GM20000 (cell line): Measurements from ENCODE around the gene OBSCN.

Experiments used
- DNase-seq: peaks from one replicate; pipeline ENCODE4 v3.0.0; 2012; ENCODE audit warnings: low spot score
- TF ChIP-seq, protein P1 (sequence below): IDR thresholded peaks from 2 replicates; pipeline ENCODE4 v1.5.1; 2012; ENCODE audit warnings: mild to moderate bottlenecking, control low read depth; ENCODE audit errors: extremely low read depth, missing control alignments

Gene OBSCN

DNA sequence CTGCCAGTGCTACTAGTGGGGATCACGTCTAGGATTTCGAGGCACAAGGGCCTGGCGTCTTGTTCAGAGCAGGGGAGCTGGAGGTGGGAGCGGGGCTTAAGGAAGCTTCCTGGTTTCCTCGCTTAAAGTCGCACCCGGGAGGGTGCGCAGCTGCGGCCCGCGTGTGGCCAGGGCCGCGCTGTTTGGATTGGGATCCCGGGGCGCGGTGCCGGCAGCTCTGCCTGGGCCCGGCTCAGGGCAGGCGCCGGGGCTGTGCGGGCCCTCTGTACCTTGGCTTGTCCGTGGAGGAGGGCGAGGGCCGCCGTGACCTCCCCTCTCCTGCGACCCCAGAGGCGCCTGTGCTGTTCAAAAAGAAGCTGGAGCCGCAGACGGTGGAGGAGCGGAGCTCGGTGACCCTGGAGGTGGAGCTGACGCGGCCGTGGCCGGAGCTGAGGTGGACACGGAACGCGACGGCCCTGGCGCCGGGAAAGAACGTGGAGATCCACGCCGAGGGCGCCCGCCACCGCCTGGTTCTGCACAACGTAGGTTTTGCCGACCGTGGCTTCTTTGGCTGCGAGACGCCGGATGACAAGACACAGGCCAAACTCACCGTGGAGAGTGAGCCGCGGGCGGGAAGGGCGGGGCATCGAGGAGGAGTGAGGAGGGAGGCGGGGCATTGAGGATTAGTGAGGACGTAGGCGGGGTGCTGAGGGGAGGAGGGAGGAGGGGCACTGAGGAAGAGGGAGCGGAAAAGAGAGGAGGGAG lies 67.8 kb downstream of the OBSCN start:
- peak; percentile 91 for DNase-seq
- TF ChIP-seq, protein P1, sequence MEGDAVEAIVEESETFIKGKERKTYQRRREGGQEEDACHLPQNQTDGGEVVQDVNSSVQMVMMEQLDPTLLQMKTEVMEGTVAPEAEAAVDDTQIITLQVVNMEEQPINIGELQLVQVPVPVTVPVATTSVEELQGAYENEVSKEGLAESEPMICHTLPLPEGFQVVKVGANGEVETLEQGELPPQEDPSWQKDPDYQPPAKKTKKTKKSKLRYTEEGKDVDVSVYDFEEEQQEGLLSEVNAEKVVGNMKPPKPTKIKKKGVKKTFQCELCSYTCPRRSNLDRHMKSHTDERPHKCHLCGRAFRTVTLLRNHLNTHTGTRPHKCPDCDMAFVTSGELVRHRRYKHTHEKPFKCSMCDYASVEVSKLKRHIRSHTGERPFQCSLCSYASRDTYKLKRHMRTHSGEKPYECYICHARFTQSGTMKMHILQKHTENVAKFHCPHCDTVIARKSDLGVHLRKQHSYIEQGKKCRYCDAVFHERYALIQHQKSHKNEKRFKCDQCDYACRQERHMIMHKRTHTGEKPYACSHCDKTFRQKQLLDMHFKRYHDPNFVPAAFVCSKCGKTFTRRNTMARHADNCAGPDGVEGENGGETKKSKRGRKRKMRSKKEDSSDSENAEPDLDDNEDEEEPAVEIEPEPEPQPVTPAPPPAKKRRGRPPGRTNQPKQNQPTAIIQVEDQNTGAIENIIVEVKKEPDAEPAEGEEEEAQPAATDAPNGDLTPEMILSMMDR, result no peak

DNA sequence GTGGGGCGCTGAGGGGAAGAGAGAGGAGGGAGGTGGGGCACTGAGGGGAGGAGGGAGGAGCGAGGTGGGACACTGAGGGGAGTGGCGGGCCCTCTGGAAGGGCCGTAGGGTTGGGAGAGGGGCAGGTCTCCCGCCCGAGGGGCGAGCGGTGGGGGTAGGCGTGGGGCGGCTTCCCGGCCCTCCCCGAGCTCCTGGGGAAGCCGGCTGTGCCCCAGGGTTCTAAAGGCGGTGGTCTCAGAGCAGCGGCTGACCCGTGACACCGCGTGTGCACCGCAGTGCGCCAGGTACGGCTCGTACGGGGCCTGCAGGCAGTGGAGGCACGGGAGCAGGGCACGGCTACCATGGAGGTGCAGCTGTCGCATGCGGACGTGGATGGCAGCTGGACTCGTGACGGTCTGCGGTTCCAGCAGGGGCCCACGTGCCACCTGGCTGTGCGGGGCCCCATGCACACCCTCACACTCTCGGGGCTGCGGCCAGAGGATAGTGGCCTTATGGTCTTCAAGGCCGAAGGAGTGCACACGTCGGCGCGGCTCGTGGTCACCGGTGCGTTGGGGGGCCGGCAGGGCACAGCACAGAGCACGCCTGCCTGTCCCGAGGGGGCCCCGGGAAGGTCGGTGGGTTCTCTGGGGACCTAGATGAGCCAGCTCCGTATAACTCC lies 68.5 kb downstream of the OBSCN start:
- no peak for DNase-seq
- TF ChIP-seq, protein P1, result no peak

DNA sequence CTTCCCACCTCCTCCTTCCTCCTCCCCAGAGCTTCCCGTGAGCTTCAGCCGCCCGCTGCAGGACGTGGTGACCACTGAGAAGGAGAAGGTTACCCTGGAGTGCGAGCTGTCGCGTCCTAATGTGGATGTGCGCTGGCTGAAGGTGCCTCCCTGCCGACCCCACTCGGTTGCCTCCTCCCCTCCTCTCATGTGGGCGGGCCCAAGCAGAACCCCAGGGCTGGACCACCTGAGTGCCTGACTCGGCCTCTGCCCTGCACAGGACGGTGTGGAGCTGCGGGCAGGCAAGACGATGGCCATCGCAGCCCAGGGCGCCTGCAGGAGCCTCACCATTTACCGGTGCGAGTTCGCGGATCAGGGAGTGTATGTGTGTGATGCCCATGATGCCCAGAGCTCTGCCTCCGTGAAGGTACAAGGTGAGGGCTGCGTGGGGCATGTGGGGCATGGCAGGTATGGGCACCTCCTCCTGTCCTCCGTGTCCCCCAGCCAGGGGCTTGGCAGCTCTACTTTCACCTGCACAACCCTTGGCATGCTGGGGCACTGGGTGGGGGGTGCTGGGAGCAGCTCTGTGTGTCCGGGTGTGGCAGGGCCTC lies 69.2 kb downstream of the OBSCN start:
- TF ChIP-seq, protein P1, result no peak
- no peak for DNase-seq

DNA sequence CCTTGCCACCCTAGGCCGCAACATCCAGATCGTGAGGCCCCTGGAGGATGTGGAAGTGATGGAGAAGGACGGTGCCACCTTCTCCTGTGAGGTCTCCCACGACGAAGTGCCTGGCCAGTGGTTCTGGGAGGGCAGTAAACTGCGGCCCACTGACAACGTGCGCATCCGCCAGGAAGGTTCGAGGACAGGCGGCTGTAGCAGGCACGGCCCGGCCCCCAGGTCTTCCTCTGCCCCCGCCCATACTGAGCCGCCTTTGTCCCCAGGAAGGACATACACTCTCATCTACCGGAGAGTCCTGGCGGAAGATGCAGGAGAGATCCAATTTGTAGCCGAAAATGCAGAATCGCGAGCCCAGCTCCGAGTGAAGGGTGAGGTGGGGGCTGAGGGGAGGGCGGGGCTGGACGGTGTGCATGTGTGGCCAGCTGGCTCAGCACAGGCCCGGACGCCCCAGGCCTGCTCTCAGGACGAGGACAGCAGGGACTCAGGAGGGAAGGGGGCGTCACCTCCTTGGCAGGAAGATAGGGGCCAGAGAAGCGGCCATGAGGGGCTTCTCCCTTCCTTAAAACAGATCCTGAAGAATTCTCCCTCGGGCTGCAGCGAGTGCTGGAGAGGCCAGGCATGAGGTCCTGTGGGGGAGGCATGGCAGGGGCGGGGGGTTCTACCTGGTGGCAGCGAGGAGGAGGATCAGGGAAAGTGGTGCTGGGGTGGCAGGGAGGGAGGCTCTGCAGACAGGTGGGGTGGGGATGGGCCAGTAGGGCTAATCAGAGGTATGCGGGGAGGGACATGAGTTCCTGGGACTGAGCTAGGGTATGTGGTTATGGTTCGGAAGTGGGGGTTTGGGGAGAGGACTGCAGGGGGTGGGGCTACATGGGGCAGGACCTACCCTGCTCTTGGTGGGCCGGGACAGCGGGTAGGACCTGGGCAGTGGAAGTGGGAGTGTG lies 69.9 kb downstream of the OBSCN start:
- no peak for DNase-seq
- TF ChIP-seq, protein P1, result no peak

- DNase-seq, result no peak
- TF ChIP-seq, protein P1, result no peak
Observed at GRCh38 chr1:228278432-228278941, 70.6 kb downstream of the OBSCN start.

DNA sequence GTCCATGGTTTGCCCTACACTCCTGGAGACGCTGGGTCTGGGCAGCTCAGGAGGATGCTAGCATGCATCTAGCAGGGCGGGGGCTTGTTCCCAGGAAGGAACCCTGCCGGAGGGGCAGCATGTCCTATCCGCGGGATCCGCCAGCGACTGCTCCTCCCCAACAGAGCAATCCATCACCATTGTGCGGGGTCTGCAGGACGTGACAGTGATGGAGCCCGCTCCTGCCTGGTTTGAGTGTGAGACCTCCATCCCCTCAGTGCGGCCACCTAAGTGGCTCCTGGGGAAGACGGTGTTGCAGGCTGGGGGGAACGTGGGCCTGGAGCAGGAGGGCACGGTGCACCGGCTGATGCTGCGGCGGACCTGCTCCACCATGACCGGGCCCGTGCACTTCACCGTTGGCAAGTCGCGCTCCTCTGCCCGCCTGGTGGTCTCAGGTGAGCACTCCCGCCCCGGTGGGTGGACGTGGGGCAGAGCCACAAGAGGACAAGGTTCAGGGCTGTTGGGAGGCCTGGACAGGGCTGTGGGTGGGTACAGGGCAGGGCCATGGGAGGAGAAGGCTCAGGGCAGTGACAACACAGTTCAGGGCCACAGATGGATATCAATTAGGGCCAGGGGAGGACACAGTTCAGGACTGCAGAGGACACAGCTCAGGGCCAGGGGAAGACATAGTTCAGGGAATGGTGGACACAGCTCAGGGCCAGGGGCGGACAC lies 71.3 kb downstream of the OBSCN start:
- DNase-seq, result no peak
- TF ChIP-seq, protein P1, result no peak
